22Rv1 (cell line): ENCODE results near the gene TSPAN14.

ENCODE experiments used
- ZFX ChIP-seq: fragments of 450-650 bp; IDR thresholded peaks from 2 replicates; pipeline ENCODE4 v1.6.1; 2017; ENCODE audit warnings: antibody characterized with exemption, borderline replicate concordance
- TF ChIP-seq, protein P1 (sequence below): fragments of 450-650 bp; IDR thresholded peaks from 2 replicates; pipeline ENCODE4 v1.5.1; 2017; ENCODE audit warnings: mild to moderate bottlenecking

DNA sequence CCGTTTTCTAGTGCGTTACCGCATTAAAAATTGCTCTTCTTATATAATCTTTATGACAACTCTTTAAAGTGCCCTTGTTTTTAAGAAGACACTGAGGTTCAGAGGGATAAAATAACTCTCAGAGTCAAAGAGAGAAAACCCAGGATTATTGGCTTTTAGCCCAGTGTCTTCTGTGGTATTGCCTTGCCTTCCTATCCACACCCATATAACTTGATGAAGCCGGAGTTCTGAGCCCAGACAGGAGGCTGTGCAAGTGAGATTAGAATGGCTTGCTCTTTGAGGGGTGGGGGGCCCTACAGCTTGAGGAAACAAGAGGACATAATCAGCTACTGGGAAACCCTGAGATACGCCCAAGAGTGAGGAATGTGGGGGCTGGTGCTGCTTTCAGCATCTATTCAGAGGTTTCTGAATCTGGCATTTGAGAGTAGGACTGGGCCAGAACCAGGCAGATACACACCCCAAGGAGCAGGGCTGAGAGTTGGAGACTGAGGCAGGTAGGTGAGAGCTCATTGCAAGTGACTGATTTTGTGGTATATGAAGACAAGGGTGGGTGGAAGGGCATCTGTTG, 43.4 kb upstream of the TSPAN14 start:
- TF ChIP-seq, protein P1, sequence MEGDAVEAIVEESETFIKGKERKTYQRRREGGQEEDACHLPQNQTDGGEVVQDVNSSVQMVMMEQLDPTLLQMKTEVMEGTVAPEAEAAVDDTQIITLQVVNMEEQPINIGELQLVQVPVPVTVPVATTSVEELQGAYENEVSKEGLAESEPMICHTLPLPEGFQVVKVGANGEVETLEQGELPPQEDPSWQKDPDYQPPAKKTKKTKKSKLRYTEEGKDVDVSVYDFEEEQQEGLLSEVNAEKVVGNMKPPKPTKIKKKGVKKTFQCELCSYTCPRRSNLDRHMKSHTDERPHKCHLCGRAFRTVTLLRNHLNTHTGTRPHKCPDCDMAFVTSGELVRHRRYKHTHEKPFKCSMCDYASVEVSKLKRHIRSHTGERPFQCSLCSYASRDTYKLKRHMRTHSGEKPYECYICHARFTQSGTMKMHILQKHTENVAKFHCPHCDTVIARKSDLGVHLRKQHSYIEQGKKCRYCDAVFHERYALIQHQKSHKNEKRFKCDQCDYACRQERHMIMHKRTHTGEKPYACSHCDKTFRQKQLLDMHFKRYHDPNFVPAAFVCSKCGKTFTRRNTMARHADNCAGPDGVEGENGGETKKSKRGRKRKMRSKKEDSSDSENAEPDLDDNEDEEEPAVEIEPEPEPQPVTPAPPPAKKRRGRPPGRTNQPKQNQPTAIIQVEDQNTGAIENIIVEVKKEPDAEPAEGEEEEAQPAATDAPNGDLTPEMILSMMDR, result no peak
- no peak for TF ChIP-seq ZFX
